ENCODE data around the gene TMEM184B. TPM values are rescaled to one million over a fixed set of nuclear protein-coding genes. Genes with fewer than 3 reads are reported as not detected.
A peak's percentile ranks its signal among the peaks of the same experiment; 100 is the strongest.
"Not testable (repeated sequence)": the region's sequence is repeated elsewhere in the genome, so short reads cannot be mapped to it uniquely, and the experiment has no call there.

The TMEM184B gene
- total RNA-seq, 8 experiments from 2014 or later, result 14.6 to 38.5 (median 20.4) TPM

DNA sequence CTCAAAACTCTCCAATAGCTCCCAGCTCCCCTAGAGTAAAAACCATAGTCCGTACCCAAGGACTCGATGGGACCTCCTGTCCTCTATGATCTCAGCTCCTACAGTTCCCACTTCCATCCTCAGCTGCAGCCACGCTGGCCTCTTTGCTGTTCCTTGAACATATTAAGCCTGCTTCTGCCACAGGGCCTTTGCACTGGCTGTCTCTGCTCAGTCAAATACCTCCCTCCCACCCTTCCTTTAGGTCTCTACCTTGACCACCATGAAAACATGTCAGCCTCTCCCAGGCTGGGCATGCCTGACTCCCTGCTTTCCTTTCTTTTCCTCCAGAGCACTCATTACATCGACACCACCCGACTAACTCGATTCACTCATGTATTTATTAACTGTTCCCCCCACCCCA, 24.5 kb downstream of the TMEM184B start:
- H3K27ac ChIP-seq, result no peak overlapping the region
- peaks cover 7 to 8% of the 10 kb centered on the region in 2 donors for H3K4me1 ChIP-seq (replicated peaks in 1 of 2)
- no peak overlapping the region for H3K4me3 ChIP-seq
- in situ Hi-C loops (cut with MboI; ENCODE audit: low pct_unique_long_range_greater_than_20kb in 2 of 9, low sequenced_read_pairs in 9 of 9, unreplicated experiment in 9 of 9), result no loop called here
- ATAC-seq (replicated peaks in 6 of 8), result no peak
- WGBS, 10 experiments, result 80 to 100% (median 94%) methylated on average over 1 to 6 of the region's 6 CpGs; no CpG with 5 or more reads in 5 of the 10 experiments

DNA sequence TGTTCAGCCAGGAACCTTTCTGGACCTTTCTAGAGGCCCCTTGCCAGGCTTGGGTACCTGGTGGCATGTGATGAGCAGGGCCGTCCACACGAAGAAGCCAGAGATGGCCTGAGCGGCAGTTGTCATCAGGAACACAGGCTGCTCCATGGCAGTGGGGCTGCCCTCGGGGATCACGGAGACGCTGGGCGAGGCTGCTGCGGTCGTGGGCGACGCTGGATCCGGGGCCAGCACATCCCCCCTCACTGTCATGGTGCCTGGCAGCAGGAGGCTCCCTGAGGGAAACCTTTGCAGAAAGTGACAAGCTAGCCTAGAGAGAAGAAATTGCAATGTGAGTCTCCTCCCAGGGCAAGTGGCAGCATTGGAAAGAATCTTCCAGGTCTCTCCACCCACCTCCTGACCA, 25.1 kb downstream of the TMEM184B start:
- in situ Hi-C loops (cut with MboI; ENCODE audit: low pct_unique_long_range_greater_than_20kb in 2 of 9, low sequenced_read_pairs in 9 of 9, unreplicated experiment in 9 of 9), result no loop called here
- H3K27ac ChIP-seq, result no peak overlapping the region
- 94 to 100% (median 95%) methylated on average over 1 to 4 of the region's 12 CpGs; no CpG with 5 or more reads in 7 of the 10 experiments for WGBS, 10 experiments
- H3K4me1 ChIP-seq (replicated peaks in 1 of 2), result peaks cover 10 to 13% of the 10 kb centered on the region in 2 donors
- no peak overlapping the region for H3K4me3 ChIP-seq
- no peak for ATAC-seq (replicated peaks in 6 of 8)

DNA sequence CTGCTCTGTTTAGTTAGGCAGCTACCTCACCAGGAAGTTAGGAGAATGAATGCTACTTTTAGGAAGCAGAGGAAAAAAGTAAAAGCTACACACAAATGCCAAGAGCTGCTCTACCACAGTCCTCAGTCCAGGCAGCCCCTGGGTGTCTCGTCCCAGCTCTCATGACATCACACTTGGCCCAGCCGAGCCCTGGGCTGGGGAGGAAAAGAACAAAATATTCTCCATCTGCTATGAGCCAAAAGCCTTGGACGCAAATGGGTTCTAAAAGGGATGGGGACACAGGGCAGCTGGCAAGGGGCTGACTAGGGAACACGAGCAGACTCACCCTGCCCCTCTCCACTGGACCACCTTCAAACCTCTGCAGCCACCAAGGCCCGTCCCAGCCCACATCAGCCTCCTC, 26.1 kb downstream of the TMEM184B start:
- in situ Hi-C loops (cut with MboI; ENCODE audit: low pct_unique_long_range_greater_than_20kb in 2 of 9, low sequenced_read_pairs in 9 of 9, unreplicated experiment in 9 of 9), result no loop called here
- WGBS, 10 experiments, result 20 to 100% (median 86%) methylated on average over 1 to 4 of the region's 5 CpGs; no CpG with 5 or more reads in 7 of the 10 experiments
- ATAC-seq (replicated peaks in 6 of 8), result no peak
- Histone ChIP-seq H3K4me1 (replicated peaks in 1 of 2) (peaks cover 17% of the 10 kb centered on the region in 2 donors), H3K27ac (no peak overlapping the region), H3K4me3 (no peak overlapping the region)

DNA sequence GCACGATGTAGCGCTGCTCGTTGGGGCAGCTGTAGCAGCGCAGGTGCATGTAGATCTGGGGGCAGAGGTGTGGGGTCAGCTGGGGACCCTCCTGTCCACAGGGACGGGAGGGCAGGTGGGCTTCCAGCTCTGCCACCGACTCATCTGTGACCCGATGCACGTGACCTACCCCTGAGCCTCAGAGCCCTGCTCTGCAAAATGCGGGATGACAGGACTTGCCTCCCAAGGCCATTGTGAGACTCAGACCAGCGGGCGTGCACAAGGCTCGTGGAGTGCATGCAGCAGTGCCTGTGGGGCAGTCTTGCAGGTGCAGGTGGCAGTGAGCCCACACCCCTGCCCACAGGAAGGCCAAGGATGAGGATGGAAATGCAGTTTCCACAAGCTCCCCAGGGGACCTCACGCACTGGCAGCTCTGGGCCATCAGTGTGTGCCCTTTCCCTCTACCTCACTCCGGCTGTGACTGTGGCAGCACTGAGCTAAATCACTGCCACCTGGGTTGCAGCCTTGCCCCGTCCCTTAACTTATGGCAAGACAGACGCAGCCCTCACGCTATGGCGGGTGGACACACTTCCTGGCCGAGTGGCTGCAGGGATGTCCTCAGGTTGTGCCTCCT, 26.7 kb downstream of the TMEM184B start:
- H3K4me1 ChIP-seq (replicated peaks in 1 of 2), result peaks cover 19 to 21% of the 10 kb centered on the region in 2 donors
- no peak overlapping the region for H3K4me3 ChIP-seq
- WGBS, 10 experiments, result 100% methylated on average over 1 to 2 of the region's 19 CpGs; no CpG with 5 or more reads in 8 of the 10 experiments
- ATAC-seq (replicated peaks in 6 of 8), result no peak
- no peak overlapping the region for H3K27ac ChIP-seq
- in situ Hi-C loops (cut with MboI; ENCODE audit: low pct_unique_long_range_greater_than_20kb in 2 of 9, low sequenced_read_pairs in 9 of 9, unreplicated experiment in 9 of 9), result no loop called here

DNA sequence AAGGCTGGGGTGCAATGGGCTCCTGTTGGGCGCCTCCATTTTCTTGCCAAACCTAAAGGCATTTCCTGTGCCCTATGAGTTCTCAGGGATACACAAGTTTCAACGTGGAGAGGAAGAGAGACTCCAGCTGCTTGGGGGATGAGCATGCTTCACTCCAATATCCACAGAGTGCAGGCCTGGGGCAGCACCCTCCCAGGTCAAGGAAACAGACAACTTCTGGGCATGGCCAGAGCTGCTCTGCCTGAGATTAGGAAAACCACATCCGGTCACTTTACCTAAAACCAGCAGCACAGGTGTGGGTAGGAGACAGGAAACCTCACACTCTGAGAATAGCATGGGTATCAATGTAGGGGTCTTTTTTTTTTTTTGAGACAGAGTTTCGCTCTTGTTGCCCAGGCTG, 28.7 kb downstream of the TMEM184B start:
- WGBS, 10 experiments, result 29 to 100% (median 67%) methylated on average over 1 of the region's 4 CpGs; no CpG with 5 or more reads in 6 of the 10 experiments
- Histone ChIP-seq H3K27ac (no peak overlapping the region), H3K4me3 (no peak overlapping the region), H3K4me1 (replicated peaks in 1 of 2) (peaks cover 33 to 40% of the 10 kb centered on the region in 2 donors)
- ATAC-seq (replicated peaks in 6 of 8), result no peak
- in situ Hi-C loops (cut with MboI; ENCODE audit: low pct_unique_long_range_greater_than_20kb in 2 of 9, low sequenced_read_pairs in 9 of 9, unreplicated experiment in 9 of 9), result no loop called here

DNA sequence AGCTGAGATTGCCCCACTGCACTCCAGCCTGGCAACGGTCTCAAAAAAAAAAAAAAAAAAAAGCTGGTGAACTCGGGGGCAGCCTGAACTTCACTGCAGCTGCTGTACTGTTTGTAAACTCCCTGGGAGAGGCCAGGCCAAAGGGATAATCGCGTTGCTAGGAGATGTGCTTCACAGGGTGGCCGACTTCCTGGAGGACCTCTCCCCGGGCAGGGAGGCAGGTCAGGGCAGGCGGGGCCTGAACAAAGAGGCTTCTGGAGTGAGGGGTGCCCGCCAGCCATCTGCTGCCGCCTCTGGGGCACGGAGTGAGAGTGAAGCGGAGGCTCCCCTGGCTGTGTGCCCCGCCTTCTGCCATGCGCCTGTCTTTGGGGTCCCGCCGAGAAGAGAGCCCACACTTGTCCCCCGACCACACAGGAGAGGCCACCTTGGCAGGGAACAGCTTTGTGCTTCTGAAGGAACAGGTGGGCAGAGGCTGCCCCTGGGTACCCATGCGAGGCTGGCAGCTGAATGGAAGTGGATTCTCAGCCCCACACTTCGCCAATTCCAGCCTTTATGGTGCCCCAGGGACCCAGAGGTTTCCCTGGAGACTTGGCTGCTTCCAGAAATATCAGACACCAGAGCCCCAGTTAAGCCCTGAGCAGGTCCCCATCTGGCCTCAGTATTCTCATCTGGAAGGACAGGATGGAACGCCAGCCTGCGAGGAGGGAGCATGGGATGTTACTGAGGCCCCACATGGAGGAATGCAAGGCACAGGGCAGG, 29.6 kb downstream of the TMEM184B start:
- peak in 7 of 8 experiments; percentile 11 to 91 (median 84) for ATAC-seq (replicated peaks in 6 of 8)
- 0 to 90% (median 38%) methylated on average over 1 to 5 of the region's 20 CpGs; no CpG with 5 or more reads in 4 of the 10 experiments for WGBS, 10 experiments
- no peak overlapping the region for H3K4me3 ChIP-seq

DNA sequence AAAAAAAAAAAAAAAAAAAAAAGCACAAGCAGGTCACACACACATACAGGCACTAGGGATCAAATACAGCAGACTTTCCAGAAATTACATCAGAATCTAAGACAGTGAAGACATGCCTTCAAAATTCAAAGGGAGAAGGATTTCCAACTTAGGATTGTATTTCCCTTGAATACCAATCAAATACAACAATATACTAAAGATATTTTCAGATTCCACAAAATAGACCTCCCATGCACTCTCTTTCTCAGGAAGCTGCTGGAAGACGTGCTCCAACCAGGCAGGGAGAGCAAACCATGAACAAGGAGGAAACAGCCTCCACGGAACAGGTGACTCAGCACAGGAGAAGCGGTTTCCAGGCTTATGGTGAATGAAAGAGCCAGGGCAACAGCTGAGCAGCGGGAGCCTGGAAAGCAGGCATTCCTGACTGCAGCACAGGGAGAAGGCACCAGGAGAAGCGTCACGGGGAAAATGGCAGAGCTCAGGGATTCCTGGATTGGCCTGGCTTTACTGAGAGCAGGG, 32.0 kb downstream of the TMEM184B start:
- Histone ChIP-seq H3K4me1 (replicated peaks in 1 of 2) (peaks cover 33 to 44% of the 10 kb centered on the region in 2 donors), H3K27ac (peak overlapping the region; percentile 79 to 91), H3K4me3 (no peak overlapping the region)
- peak in 6 of 8 experiments; percentile 16 to 72 (median 64) for ATAC-seq (replicated peaks in 6 of 8)
- in situ Hi-C loops (cut with MboI; ENCODE audit: low pct_unique_long_range_greater_than_20kb in 2 of 9, low sequenced_read_pairs in 9 of 9, unreplicated experiment in 9 of 9), result no loop called here
- 32 to 75% (median 63%) methylated on average over 1 to 5 of the region's 6 CpGs; no CpG with 5 or more reads in 3 of the 10 experiments for WGBS, 10 experiments

More for the DNA sequence above, 29.6 kb downstream of the TMEM184B start:
- peak overlapping the region; percentile 53 to 69 for H3K27ac ChIP-seq
- peaks cover 33 to 43% of the 10 kb centered on the region in 2 donors for H3K4me1 ChIP-seq (replicated peaks in 1 of 2)
- in situ Hi-C loops (cut with MboI; ENCODE audit: low pct_unique_long_range_greater_than_20kb in 2 of 9, low sequenced_read_pairs in 9 of 9, unreplicated experiment in 9 of 9), result no loop called here

DNA sequence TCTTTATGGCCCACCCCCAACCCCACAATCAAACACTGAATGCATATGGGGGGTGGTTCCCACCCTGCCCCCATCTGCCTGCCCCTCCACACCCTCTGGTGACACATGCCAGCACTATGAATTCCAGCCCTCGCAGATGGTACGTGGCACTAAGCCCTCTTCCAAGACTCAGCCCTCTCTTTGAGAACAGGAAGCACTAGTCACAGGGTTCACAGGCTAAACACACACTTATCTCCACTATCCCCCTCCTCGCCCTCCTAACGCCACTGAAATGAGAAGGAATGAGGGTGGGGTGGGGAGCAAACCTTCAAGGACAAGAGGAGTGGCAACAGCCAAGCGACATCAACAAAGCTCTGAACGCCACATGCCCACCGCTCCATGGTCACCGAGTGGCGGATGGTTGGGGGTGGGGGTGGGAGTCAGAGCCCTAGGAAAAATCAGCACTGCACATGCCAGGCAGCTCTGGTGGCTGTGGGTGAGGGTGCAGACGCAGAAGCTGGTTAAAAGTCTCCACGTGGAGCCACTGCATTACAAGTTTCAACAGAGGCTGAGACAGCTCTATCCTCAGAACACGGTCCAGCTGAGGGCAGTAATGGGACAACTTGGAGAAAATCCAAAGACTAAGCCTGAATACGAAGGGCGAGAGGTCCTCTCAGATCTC, 33.6 kb downstream of the TMEM184B start:
- H3K4me1 ChIP-seq (replicated peaks in 1 of 2), result peaks cover 33 to 52% of the 10 kb centered on the region in 2 donors
- no peak overlapping the region for H3K27ac ChIP-seq
- in situ Hi-C loops (cut with MboI; ENCODE audit: low pct_unique_long_range_greater_than_20kb in 2 of 9, low sequenced_read_pairs in 9 of 9, unreplicated experiment in 9 of 9), result no loop called here
- ATAC-seq (replicated peaks in 6 of 8), result peak in 6 of 8 experiments; percentile 21 to 86 (median 50)
- 0 to 80% (median 51%) methylated on average over 1 to 3 of the region's 14 CpGs; no CpG with 5 or more reads in 4 of the 10 experiments for WGBS, 10 experiments
- H3K4me3 ChIP-seq, result no peak overlapping the region

DNA sequence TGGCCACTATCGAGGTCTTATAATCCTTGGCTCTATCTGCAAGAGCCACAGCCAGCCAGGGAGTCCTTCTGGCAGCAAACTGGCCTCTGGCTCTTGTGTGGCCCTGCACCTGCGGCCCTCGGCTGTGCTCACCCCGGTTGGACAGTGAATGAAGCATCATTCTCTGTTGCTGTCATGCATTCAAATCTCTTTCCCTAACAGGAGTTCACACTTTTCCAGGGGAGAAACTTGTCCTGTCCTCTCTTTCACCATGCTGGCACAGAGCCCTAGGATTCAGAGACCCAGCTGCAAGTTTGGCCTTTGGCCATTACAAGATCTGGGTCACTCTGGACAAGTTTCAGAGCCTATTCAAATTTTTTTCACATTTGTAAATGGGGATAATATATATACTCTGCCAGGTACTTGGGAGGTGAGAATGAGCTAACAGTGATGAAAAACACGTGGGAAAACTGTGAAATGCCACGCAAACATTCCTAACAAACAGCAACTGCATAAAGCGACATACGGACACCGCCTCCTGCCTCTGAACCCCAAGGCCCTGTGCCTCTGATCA, 34.2 kb downstream of the TMEM184B start:
- Histone ChIP-seq H3K4me1 (replicated peaks in 1 of 2) (peaks cover 28 to 48% of the 10 kb centered on the region in 2 donors), H3K4me3 (no peak overlapping the region), H3K27ac (no peak overlapping the region)
- 20 to 100% (median 96%) methylated on average over 1 to 8 of the region's 9 CpGs; no CpG with 5 or more reads in 5 of the 10 experiments for WGBS, 10 experiments
- ATAC-seq (replicated peaks in 6 of 8), result no peak
- in situ Hi-C loops (cut with MboI; ENCODE audit: low pct_unique_long_range_greater_than_20kb in 2 of 9, low sequenced_read_pairs in 9 of 9, unreplicated experiment in 9 of 9), result no loop called here

DNA sequence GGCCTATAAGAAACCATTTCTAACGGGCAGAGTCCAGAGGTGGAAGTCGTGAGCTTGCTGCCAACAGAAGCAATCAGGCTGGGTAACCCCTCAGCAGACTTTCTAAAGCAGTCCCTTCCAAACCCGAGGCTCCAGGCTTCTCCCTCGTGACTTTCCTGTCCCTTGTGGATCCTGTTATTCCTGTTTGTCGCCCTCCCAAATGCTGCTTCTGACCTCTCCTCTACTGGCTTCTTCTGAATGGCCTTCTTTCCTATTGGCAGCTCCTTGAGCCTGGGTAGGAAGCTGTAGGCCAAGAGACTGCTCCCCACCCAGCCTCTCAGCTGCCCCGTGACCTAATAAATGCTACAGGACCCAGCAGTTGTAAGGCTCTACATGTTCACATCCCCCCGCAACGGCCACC, 36.0 kb downstream of the TMEM184B start:
- peaks cover 16 to 35% of the 10 kb centered on the region in 2 donors for H3K4me1 ChIP-seq (replicated peaks in 1 of 2)
- WGBS, 10 experiments, result 67 to 100% (median 90%) methylated on average over 2 to 3 of the region's 8 CpGs; no CpG with 5 or more reads in 5 of the 10 experiments

DNA sequence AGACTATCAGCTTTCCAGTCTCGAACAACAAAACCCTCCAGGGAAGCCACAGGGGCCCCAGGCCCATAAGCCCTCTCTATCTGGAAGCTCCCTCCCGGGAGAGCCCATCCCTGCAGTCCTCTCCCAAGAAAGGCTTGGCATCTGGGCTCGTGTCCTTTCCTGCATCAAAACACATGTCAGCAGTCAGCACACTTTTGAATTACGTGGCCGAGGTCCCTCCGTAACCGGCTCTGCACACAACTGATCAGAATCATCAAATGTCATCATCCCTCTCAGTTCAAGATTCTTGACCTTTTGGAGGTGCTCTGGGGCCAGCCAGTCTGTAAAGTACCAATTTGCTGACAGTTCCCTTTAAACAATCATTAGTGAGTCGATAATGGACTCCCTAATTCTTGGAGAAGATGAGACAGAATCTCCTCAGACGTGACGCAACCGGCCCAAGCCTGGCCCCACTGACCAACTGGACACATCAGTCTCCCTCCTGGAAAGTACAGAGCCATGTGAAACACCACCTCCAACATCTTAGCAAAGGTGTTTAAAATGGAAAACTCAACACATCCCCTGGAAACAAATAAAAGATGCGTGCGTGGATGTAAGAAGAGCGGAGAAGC, 37.5 kb downstream of the TMEM184B start:
- Histone ChIP-seq H3K4me3 (no peak overlapping the region), H3K4me1 (replicated peaks in 1 of 2) (peaks cover 5 to 23% of the 10 kb centered on the region in 2 donors), H3K27ac (no peak overlapping the region)
- ATAC-seq (replicated peaks in 6 of 8), result no peak
- in situ Hi-C loops (cut with MboI; ENCODE audit: low pct_unique_long_range_greater_than_20kb in 2 of 9, low sequenced_read_pairs in 9 of 9, unreplicated experiment in 9 of 9), result no loop called here
- 56 to 96% (median 83%) methylated on average over 1 to 9 of the region's 14 CpGs; no CpG with 5 or more reads in 5 of the 10 experiments for WGBS, 10 experiments

More for the DNA sequence above, 36.0 kb downstream of the TMEM184B start:
- in situ Hi-C loops (cut with MboI; ENCODE audit: low pct_unique_long_range_greater_than_20kb in 2 of 9, low sequenced_read_pairs in 9 of 9, unreplicated experiment in 9 of 9), result no loop called here
- no peak for ATAC-seq (replicated peaks in 6 of 8)
- H3K27ac ChIP-seq, result no peak overlapping the region
- H3K4me3 ChIP-seq, result no peak overlapping the region

DNA sequence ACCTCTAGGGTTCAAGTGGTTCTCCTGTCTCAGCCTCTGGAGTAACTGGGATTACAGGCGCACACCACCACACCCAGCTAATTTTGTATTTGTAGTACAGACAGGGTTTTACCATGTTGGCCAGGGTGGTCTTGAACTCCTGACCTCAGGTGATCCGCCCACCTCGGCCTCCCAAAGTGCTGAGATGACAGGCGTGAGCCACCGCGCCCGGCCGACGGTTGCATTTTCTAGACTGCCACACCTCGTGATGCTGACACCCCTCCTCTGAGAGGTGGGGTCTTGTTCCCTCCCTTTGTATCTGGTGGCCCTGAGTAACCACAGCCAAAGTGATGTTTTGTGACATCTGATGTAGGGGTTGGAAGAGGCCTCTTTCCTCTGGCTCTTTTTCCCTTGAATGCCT, 39.0 kb downstream of the TMEM184B start:
- H3K4me1 ChIP-seq (replicated peaks in 1 of 2), result peaks cover 2 to 12% of the 10 kb centered on the region in 2 donors
- in situ Hi-C loops (cut with MboI; ENCODE audit: low pct_unique_long_range_greater_than_20kb in 2 of 9, low sequenced_read_pairs in 9 of 9, unreplicated experiment in 9 of 9); ATAC-seq (replicated peaks in 6 of 8); H3K27ac ChIP-seq; H3K4me3 ChIP-seq: not testable (repeated sequence)
- 60 to 100% (median 95%) methylated on average over 1 to 6 of the region's 10 CpGs; no CpG with 5 or more reads in 4 of the 10 experiments for WGBS, 10 experiments

All from motor neuron (in vitro differentiated cells).